IMR-90 (cell line): ENCODE results near the gene FBLN1. TPM values are rescaled to one million over a fixed set of nuclear protein-coding genes. Genes with fewer than 3 reads are reported as not detected.
A peak's percentile ranks its signal among the peaks of the same experiment; 100 is the strongest.

ENCODE experiments used
- ATAC-seq: fragments of 200-7000 bp; cut with Tn5 transposase; 2 replicates; pipeline ENCODE4 v1.9.1; 2020; ENCODE audit warnings: low read depth, mild to moderate bottlenecking, moderate library complexity
- BruUV-seq: library from RNA; stranded (reverse); fragments of 400-500 nt; replicated peaks from 2 replicates; lab custom pipeline; 2021; lab: Mats Ljungman, UMichigan
- CTCF ChIA-PET: fragments of 300-600 bp; formaldehyde crosslinking; extraction: SDS; loops from one replicate; lab custom pipeline; 2021; ENCODE audit warnings: antibody characterized with exemption; lab: Yijun Ruan, JAX
- POLR2A ChIA-PET: fragments of 300-600 bp; sonication (Branson Sonifier 250); formaldehyde crosslinking; loops from one replicate; lab custom pipeline; 2022; ENCODE audit warnings: antibody characterized with exemption; ENCODE audit not compliant: unreplicated experiment; lab: Charles Lee
- DNase-seq: peaks from one replicate; pipeline ENCODE4 v3.0.0; 2013
- H2AFZ ChIP-seq: replicated peaks from 2 replicates; pipeline ENCODE3; 2013; ENCODE audit warnings: low read length, mild to moderate bottlenecking; ENCODE audit not compliant: poor library complexity
- H2AK5ac ChIP-seq: 2 replicates; pipeline ENCODE4 v1.6.1; 2013; ENCODE audit warnings: low read depth, low read length, inconsistent platforms
- H2AK9ac ChIP-seq: replicated peaks from 2 replicates; pipeline ENCODE3; 2013; ENCODE audit warnings: mild to moderate bottlenecking, low read depth, low read length, moderate library complexity; ENCODE audit not compliant: poor library complexity
- H2BK120ac ChIP-seq: 2 replicates; pipeline ENCODE4 v1.6.1; 2013; ENCODE audit warnings: low read depth, low read length, inconsistent platforms
- H2BK15ac ChIP-seq: 3 replicates; pipeline ENCODE4 v1.6.1; 2013; ENCODE audit warnings: low read depth, low read length, inconsistent platforms
- H2BK20ac ChIP-seq: 2 replicates; pipeline ENCODE4 v1.6.1; 2013; ENCODE audit warnings: low read depth, mild to moderate bottlenecking, inconsistent platforms, low read length, moderate library complexity
- H2BK5ac ChIP-seq: 2 replicates; pipeline ENCODE4 v1.6.1; 2013; ENCODE audit warnings: mild to moderate bottlenecking, low read depth, low read length, inconsistent platforms; ENCODE audit not compliant: poor library complexity, severe bottlenecking
- H3K14ac ChIP-seq: replicated peaks from 2 replicates; pipeline ENCODE4 v1.6.1; 2013; ENCODE audit warnings: low read depth, low read length, inconsistent platforms
- H3K18ac ChIP-seq: 2 replicates; pipeline ENCODE4 v1.6.1; 2013; ENCODE audit warnings: low read depth, low read length, control low read depth
- H3K23ac ChIP-seq: 2 replicates; pipeline ENCODE4 v1.6.1; 2013; ENCODE audit warnings: low read depth, low read length, inconsistent platforms
- H3K27ac ChIP-seq: 2 replicates; pipeline ENCODE4 v1.5.1; 2013; ENCODE audit warnings: mild to moderate bottlenecking, control low read depth, low read length; ENCODE audit not compliant: insufficient read depth
- H3K27me3 ChIP-seq: 2 replicates; pipeline ENCODE4 v1.6.1; 2013; ENCODE audit warnings: low read length; ENCODE audit not compliant: control insufficient read depth, insufficient read depth
- H3K36me3 ChIP-seq: 2 replicates; pipeline ENCODE4 v1.6.1; 2013; ENCODE audit warnings: low read length, mixed read lengths; ENCODE audit not compliant: control insufficient read depth, insufficient read depth
- H3K4ac ChIP-seq: 2 replicates; pipeline ENCODE4 v1.6.1; 2013; ENCODE audit warnings: low read depth, low read length, inconsistent platforms
- H3K4me1 ChIP-seq: 2 replicates; pipeline ENCODE4 v1.6.1; 2013; ENCODE audit warnings: low read length, mixed read lengths; ENCODE audit not compliant: control insufficient read depth, insufficient read depth
- H3K4me2 ChIP-seq: 2 replicates; pipeline ENCODE4 v1.6.1; 2013; ENCODE audit warnings: low read depth, mild to moderate bottlenecking, control low read depth, low read length, moderate library complexity
- H3K4me3 ChIP-seq: 2 replicates; pipeline ENCODE4 v1.5.1; 2013; ENCODE audit warnings: low read depth, mild to moderate bottlenecking, control low read depth, low read length, moderate library complexity; ENCODE audit not compliant: insufficient read depth
- H3K56ac ChIP-seq: 2 replicates; pipeline ENCODE4 v1.6.1; 2013; ENCODE audit warnings: low read length, inconsistent platforms; ENCODE audit not compliant: insufficient read depth; ENCODE audit errors: extremely low read depth
- H3K79me1 ChIP-seq, 2 experiments: 2 replicates each; pipeline ENCODE4 v1.6.1; 2013; ENCODE audit warnings: low read length in 2 of 2, inconsistent platforms in 1 of 2, low read depth in 1 of 2
- H3K9ac ChIP-seq: 2 replicates; pipeline ENCODE4 v1.6.1; 2013; ENCODE audit warnings: low read depth, low read length, control low read depth
- H3K9me1 ChIP-seq: 2 replicates; pipeline ENCODE4 v1.6.1; 2013; ENCODE audit warnings: low read length, inconsistent platforms; ENCODE audit not compliant: insufficient read depth
- H3K9me3 ChIP-seq: 2 replicates; pipeline ENCODE4 v1.6.1; 2013; ENCODE audit warnings: low read length; ENCODE audit not compliant: control insufficient read depth, insufficient read depth
- H4K20me1 ChIP-seq: 2 replicates; pipeline ENCODE4 v1.6.1; 2013; ENCODE audit warnings: low read length, inconsistent platforms; ENCODE audit not compliant: insufficient read depth
- H4K5ac ChIP-seq: 2 replicates; pipeline ENCODE4 v1.6.1; 2013; ENCODE audit warnings: mild to moderate bottlenecking, low read depth, low read length, control low read depth
- H4K8ac ChIP-seq, 2 experiments: 2 replicates each; pipeline ENCODE4 v1.6.1; 2013; ENCODE audit warnings: low read depth in 2 of 2, low read length in 2 of 2, control low read depth in 1 of 2, inconsistent platforms in 1 of 2
- H4K91ac ChIP-seq: 2 replicates; pipeline ENCODE4 v1.6.1; 2013; ENCODE audit warnings: low read depth, low read length, inconsistent platforms; ENCODE audit not compliant: insufficient read depth
- BHLHE40 ChIP-seq: fragments of 150-350 bp; IDR thresholded peaks from 2 replicates; pipeline ENCODE4 v1.6.1; 2016; ENCODE audit warnings: mild to moderate bottlenecking, low read depth, low read length
- CEBPB ChIP-seq: IDR thresholded peaks from 2 replicates; pipeline ENCODE4 v1.6.1; 2012; ENCODE audit warnings: low read depth, low read length, improper control_type of control experiment
- CHD1 ChIP-seq: IDR thresholded peaks from 2 replicates; pipeline ENCODE4 v1.6.1; 2012; ENCODE audit warnings: low read depth, low read length, improper control_type of control experiment
- CTCF ChIP-seq: conservative IDR thresholded peaks from 2 replicates; pipeline ENCODE4 v1.5.1; 2012; ENCODE audit warnings: mild to moderate bottlenecking, low read depth, low read length, improper control_type of control experiment
- ELK1 ChIP-seq: fragments of 150-350 bp; IDR thresholded peaks from 2 replicates; pipeline ENCODE4 v1.6.1; 2016; ENCODE audit warnings: low read depth, mild to moderate bottlenecking, low read length, moderate library complexity, borderline replicate concordance
- FOS ChIP-seq: fragments of 150-350 bp; IDR thresholded peaks from 2 replicates; pipeline ENCODE4 v1.6.1; 2016; ENCODE audit warnings: low read depth, low read length
- MAFK ChIP-seq: IDR thresholded peaks from 2 replicates; pipeline ENCODE4 v1.6.1; 2012; ENCODE audit warnings: low read depth, low read length, improper control_type of control experiment
- MAZ ChIP-seq: IDR thresholded peaks from 2 replicates; pipeline ENCODE4 v1.6.1; 2012; ENCODE audit warnings: low read depth, mild to moderate bottlenecking, low read length, improper control_type of control experiment, moderate library complexity, borderline replicate concordance
- MXI1 ChIP-seq: IDR thresholded peaks from 2 replicates; pipeline ENCODE4 v1.6.1; 2012; ENCODE audit warnings: low read depth, mild to moderate bottlenecking, low read length, moderate library complexity, borderline replicate concordance
- NFE2L2 ChIP-seq: fragments of 150-350 bp; IDR thresholded peaks from 2 replicates; pipeline ENCODE4 v1.6.1; 2016; ENCODE audit warnings: low read depth, mild to moderate bottlenecking, low read length
- POLR2A ChIP-seq: IDR thresholded peaks from 2 replicates; pipeline ENCODE4 v1.6.1; 2012; ENCODE audit warnings: mild to moderate bottlenecking, low read depth, low read length
- RAD21 ChIP-seq: IDR thresholded peaks from 2 replicates; pipeline ENCODE4 v1.6.1; 2012; ENCODE audit warnings: low read length, improper control_type of control experiment
- RCOR1 ChIP-seq: IDR thresholded peaks from 2 replicates; pipeline ENCODE4 v1.6.1; 2012; ENCODE audit warnings: mild to moderate bottlenecking, low read length, improper control_type of control experiment; ENCODE audit not compliant: insufficient replicate concordance
- RFX5 ChIP-seq: IDR thresholded peaks from 2 replicates; pipeline ENCODE4 v1.8.0; 2012; ENCODE audit warnings: low read depth, mild to moderate bottlenecking, low read length, moderate library complexity
- SMC3 ChIP-seq: fragments of 150-350 bp; IDR thresholded peaks from 2 replicates; pipeline ENCODE4 v1.6.1; 2016; ENCODE audit warnings: low read depth, mild to moderate bottlenecking, antibody characterized with exemption, low read length, moderate library complexity
- USF2 ChIP-seq: fragments of 150-350 bp; IDR thresholded peaks from 2 replicates; pipeline ENCODE4 v1.6.1; 2017; ENCODE audit warnings: mild to moderate bottlenecking, antibody characterized with exemption, low read length, low read depth
- WGBS, 2 experiments: methylation state at CpG; one replicate each; pipeline versions ENCODE4 v1.1.5 to v1.1.7; 2013; ENCODE audit warnings: missing lambda C conversion rate in 2 of 2; ENCODE audit not compliant: insufficient read length in 1 of 2; ENCODE audit errors: extremely low coverage in 2 of 2; 5-methylcytosine and 5-hydroxymethylcytosine counted together
- dilution Hi-C: fragments of 300-500 bp; cut with HindIII; formaldehyde crosslinking; loops from one replicate; pipeline ENCODE4 v1.14.3; 2018; ENCODE audit warnings: low sequenced_read_pairs; ENCODE audit not compliant: unreplicated experiment
- in situ Hi-C: fragments of 300-500 bp; cut with MboI; formaldehyde crosslinking; loops from 3 replicates; pipeline ENCODE4 v1.14.3; 2019; ENCODE audit warnings: low sequenced_read_pairs, inconsistent platforms, mixed read lengths
- intact Hi-C: fragments of 100-400 bp; cut with micrococcal nuclease; formaldehyde crosslinking; loops from 2 replicates; pipeline ENCODE4 v1.10.0; 2022
- polyA plus RNA-seq, 3 experiments: library from polyadenylated mRNA; depleted of rRNA; stranded (reverse); fragments of >200 nt; gene quantifications; 2 replicates each; pipeline ENCODE4 v1.2.3, GENCODE V29; 2012; ENCODE audit warnings: low replicate concordance in 1 of 3
- total RNA-seq: library from RNA; depleted of rRNA; stranded (reverse); fragments of >200 nt; gene quantifications from 2 replicates; pipeline ENCODE4 v1.2.3, GENCODE V29; 2012

Gene FBLN1
- total and polyA plus RNA-seq, 2 of the 4 experiments (the other 2 are of a cell fraction): 11.3 to 87.9 TPM

GRCh38 chr22:45507798-45508197 is 5.1 kb downstream of the FBLN1 start:
- Histone ChIP-seq H3K36me3 (peaks cover 27% of the 10 kb centered on the region; the same call in 1 of the 2 replicates), H4K91ac (no peak overlapping the region), H3K9ac (no peak overlapping the region), H3K56ac (no peak overlapping the region), H2AK9ac (no peak overlapping the region), H2BK20ac (no peak overlapping the region), H3K4me2 (no peak overlapping the region), H4K5ac (no peak overlapping the region), H2BK5ac (no peak overlapping the region), H3K18ac (no peak overlapping the region), H4K8ac (no peak overlapping the region), H3K9me1 (peaks cover 16% of the 10 kb centered on the region), H2AK5ac (peak overlapping the region; percentile 56; the same call in 1 of the 2 replicates), H2BK120ac (no peak overlapping the region), H2AFZ (no peak overlapping the region), H3K27ac (no peak overlapping the region), H3K79me1 (peaks cover 19 to 88% of the 10 kb centered on the region in 2 experiments; a peak in 3 of 4 replicates), H4K20me1 (peaks cover 51% of the 10 kb centered on the region), H3K14ac (no peak overlapping the region), H2BK15ac (no peak overlapping the region), H3K23ac (no peak overlapping the region), H3K4me1 (peaks cover 27% of the 10 kb centered on the region), H3K9me3 (no peaks in the 10 kb centered on the region), H3K27me3 (no peaks in the 10 kb centered on the region), H3K4ac (no peak overlapping the region), H3K4me3 (no peak overlapping the region)
- dilution Hi-C loops: no loop called here
- TF ChIP-seq POLR2A: no peak
- no peak for TF ChIP-seq CHD1
- TF ChIP-seq BHLHE40: no peak
- TF ChIP-seq USF2: no peak
- TF ChIP-seq MAZ: no peak
- no peak for TF ChIP-seq CEBPB
- no peak for TF ChIP-seq NFE2L2
- no peak for TF ChIP-seq ELK1
- TF ChIP-seq FOS: no peak
- no peak for TF ChIP-seq SMC3
- TF ChIP-seq MAFK: no peak
- no peak for TF ChIP-seq MXI1
- TF ChIP-seq RAD21: no peak
- no peak for TF ChIP-seq RCOR1
- no peak for TF ChIP-seq CTCF
- no peak for TF ChIP-seq RFX5
- in situ Hi-C loops: loop anchor here (5.0 kb wide), 1 partner anchor 55 kb away; no protein-coding TSS in a partner anchor
- intact Hi-C loops: no loop called here
- DNase-seq (no peak), ATAC-seq (no peak)
- no TSS peak for BruUV-seq
- ChIA-PET POLR2A (no interaction called here), CTCF (interaction anchor here (0.6 kb wide), 1 partner anchor 45 kb away, joined by 7 read pairs; no protein-coding TSS in a partner anchor)
- WGBS, 2 experiments: no CpG with 5 or more reads among the region's 6 CpGs
